OCI-LY1 (cell line): Measurements from ENCODE around the gene PTTG1.

ENCODE experiments used
- H2AFZ ChIP-seq: fragments of 200-600 bp; sonication (generic), shearing (Covaris generic); 2 replicates; pipeline ENCODE4 v1.6.0; 2014; ENCODE audit warnings: antibody characterized with exemption, mild to moderate bottlenecking, low read length
- H3F3A ChIP-seq: fragments of 200-600 bp; sonication (generic), shearing (Covaris generic); 2 replicates; pipeline ENCODE4 v1.6.0; 2014; ENCODE audit warnings: mild to moderate bottlenecking, antibody characterized with exemption, low read length, moderate library complexity; ENCODE audit not compliant: insufficient read depth
- H3K27ac ChIP-seq: fragments of 200-600 bp; sonication (generic); 2 replicates; pipeline ENCODE4 v1.5.1; 2014; ENCODE audit warnings: low read length, mixed run types, mild to moderate bottlenecking, low read depth; ENCODE audit not compliant: poor library complexity, severe bottlenecking
- H3K27me3 ChIP-seq: fragments of 200-600 bp; sonication (generic); 2 replicates; pipeline ENCODE4 v1.6.0; 2014; ENCODE audit warnings: antibody characterized with exemption, mild to moderate bottlenecking, low read length, moderate library complexity; ENCODE audit not compliant: insufficient read depth
- H3K36me3 ChIP-seq: fragments of 200-600 bp; sonication (generic); 2 replicates; pipeline ENCODE4 v1.6.1; 2014; ENCODE audit warnings: mild to moderate bottlenecking, antibody characterized with exemption, low read length, moderate library complexity, mixed read lengths; ENCODE audit not compliant: insufficient read depth
- H3K4me1 ChIP-seq: fragments of 200-600 bp; sonication (generic); 2 replicates; pipeline ENCODE4 v1.5.1; 2014; ENCODE audit warnings: mild to moderate bottlenecking, low read length, moderate library complexity; ENCODE audit not compliant: insufficient read depth, severe bottlenecking
- H3K4me2 ChIP-seq: fragments of 200-600 bp; sonication (generic), shearing (Covaris generic); 2 replicates; pipeline ENCODE4 v1.6.1; 2014; ENCODE audit warnings: low read length
- H3K4me3 ChIP-seq: fragments of 200-600 bp; sonication (generic); 2 replicates; pipeline ENCODE4 v1.5.1; 2014; ENCODE audit warnings: low read length, low read depth, mild to moderate bottlenecking, mixed read lengths; ENCODE audit not compliant: poor library complexity, severe bottlenecking
- H3K79me2 ChIP-seq: fragments of 200-600 bp; shearing (Covaris generic); 2 replicates; pipeline ENCODE4 v1.6.1; 2016; ENCODE audit warnings: mixed run types, low read length, mixed read lengths; ENCODE audit not compliant: insufficient read depth
- H3K9ac ChIP-seq: fragments of 200-600 bp; sonication (generic), shearing (Covaris generic); 2 replicates; pipeline ENCODE4 v1.6.1; 2014; ENCODE audit warnings: mild to moderate bottlenecking, low read length, mixed read lengths
- H3K9me2 ChIP-seq: fragments of 200-600 bp; sonication (generic), shearing (Covaris generic); 2 replicates; pipeline ENCODE4 v1.6.1; 2014; ENCODE audit warnings: low read depth, mild to moderate bottlenecking, low read length, mixed read lengths
- H3K9me3 ChIP-seq: fragments of 200-600 bp; shearing (Covaris generic); 2 replicates; pipeline ENCODE4 v1.6.1; 2014; ENCODE audit warnings: low read length, mixed read lengths
- H4K20me1 ChIP-seq: fragments of 200-600 bp; sonication (generic), shearing (Covaris generic); 2 replicates; pipeline ENCODE4 v1.6.0; 2016; ENCODE audit warnings: mild to moderate bottlenecking, low read length; ENCODE audit not compliant: insufficient read depth
- EZH2 ChIP-seq: fragments of 200-600 bp; sonication (generic), shearing (Covaris generic); IDR thresholded peaks from 2 replicates; pipeline ENCODE4 v1.8.0; 2017; ENCODE audit warnings: borderline replicate concordance, mixed run types, mild to moderate bottlenecking, antibody characterized with exemption, low read length, moderate library complexity, mixed read lengths
- TF ChIP-seq, protein P1 (sequence below): fragments of 200-600 bp; sonication (generic), shearing (Covaris generic); IDR thresholded peaks from 2 replicates; pipeline ENCODE4 v1.5.1; 2017; ENCODE audit warnings: mild to moderate bottlenecking, antibody characterized with exemption, low read length, moderate library complexity, mixed read lengths

The PTTG1 gene

DNA sequence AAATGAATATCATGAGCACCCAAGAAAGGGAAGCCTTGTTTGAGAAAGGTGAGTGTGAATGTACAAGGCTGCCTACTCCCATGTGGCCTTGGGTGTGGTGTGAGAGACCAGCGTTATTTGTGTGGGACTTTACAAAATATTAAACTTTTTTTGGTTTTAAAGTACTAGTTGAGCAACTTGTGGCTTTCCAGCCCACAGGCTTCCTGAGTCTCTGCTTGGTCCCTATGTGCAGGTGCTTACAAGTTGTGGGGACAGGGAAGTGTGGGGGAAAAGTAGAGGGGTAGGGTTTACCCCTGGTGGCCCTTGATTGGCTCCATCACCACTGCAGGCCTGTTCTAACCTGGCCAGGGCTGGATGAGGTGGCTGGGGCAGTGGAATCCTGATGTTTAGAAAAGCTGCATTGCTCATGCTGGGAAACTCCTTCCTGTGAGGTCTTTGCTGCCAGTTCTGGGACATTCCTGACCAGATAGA, 19.7 kb downstream of the PTTG1 start:
- Histone ChIP-seq H3K4me1 (peaks cover 13% of the 10 kb centered on the region), H3K27ac (no peak overlapping the region), H3K4me2 (no peak overlapping the region)

DNA sequence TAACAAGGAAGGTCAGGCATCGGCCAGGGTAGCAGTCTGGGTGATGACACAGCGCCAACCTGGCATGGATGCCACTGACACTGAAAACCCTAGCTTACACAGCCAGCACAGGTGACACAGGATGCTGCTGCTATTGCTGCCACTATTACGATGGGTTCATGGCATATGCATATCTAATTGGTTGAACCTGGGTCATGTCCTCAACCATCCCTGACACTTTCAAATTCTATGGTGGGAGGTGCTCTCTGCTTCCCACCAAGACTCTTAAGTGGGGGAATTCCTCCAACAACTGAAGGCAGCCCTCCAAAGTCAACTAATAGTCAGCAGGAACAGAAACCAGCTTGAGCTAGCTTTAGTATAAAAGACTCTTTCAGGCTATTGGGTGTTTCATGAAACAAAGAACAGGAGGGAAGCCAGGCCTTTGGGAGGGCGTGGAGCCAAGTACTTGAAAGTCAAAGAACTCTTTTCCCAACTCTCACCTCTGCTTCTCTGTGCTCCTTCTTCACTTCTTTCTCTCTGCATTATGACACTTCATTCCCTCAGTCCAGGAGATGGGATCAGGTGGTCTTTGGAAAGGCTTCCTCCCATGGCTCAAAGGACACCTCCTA, 21.3 kb downstream of the PTTG1 start:
- TF ChIP-seq, protein P1, sequence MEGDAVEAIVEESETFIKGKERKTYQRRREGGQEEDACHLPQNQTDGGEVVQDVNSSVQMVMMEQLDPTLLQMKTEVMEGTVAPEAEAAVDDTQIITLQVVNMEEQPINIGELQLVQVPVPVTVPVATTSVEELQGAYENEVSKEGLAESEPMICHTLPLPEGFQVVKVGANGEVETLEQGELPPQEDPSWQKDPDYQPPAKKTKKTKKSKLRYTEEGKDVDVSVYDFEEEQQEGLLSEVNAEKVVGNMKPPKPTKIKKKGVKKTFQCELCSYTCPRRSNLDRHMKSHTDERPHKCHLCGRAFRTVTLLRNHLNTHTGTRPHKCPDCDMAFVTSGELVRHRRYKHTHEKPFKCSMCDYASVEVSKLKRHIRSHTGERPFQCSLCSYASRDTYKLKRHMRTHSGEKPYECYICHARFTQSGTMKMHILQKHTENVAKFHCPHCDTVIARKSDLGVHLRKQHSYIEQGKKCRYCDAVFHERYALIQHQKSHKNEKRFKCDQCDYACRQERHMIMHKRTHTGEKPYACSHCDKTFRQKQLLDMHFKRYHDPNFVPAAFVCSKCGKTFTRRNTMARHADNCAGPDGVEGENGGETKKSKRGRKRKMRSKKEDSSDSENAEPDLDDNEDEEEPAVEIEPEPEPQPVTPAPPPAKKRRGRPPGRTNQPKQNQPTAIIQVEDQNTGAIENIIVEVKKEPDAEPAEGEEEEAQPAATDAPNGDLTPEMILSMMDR: no peak
- no peak for TF ChIP-seq EZH2
- Histone ChIP-seq H3K27ac (no peak overlapping the region), H3F3A (no peaks in the 10 kb centered on the region), H3K4me2 (no peak overlapping the region), H3K4me3 (no peak overlapping the region), H3K9me2 (no peaks in the 10 kb centered on the region), H2AFZ (no peak overlapping the region), H3K9me3 (peaks cover 4% of the 10 kb centered on the region; the same call in 1 of the 2 replicates), H3K79me2 (no peaks in the 10 kb centered on the region), H3K36me3 (no peaks in the 10 kb centered on the region; the same call in 1 of the 2 replicates), H3K4me1 (peaks cover 13% of the 10 kb centered on the region), H4K20me1 (no peaks in the 10 kb centered on the region), H3K9ac (no peak overlapping the region), H3K27me3 (no peaks in the 10 kb centered on the region)

More for the DNA sequence above, 19.7 kb downstream of the PTTG1 start:
- H3K9me3 ChIP-seq: no peaks in the 10 kb centered on the region
- no peak overlapping the region for H3K4me3 ChIP-seq
- no peaks in the 10 kb centered on the region for H4K20me1 ChIP-seq
- H3K27me3 ChIP-seq: no peaks in the 10 kb centered on the region
- H3K9ac ChIP-seq: no peak overlapping the region
- no peaks in the 10 kb centered on the region for H3K79me2 ChIP-seq
- no peaks in the 10 kb centered on the region for H3K36me3 ChIP-seq
- H3F3A ChIP-seq: no peaks in the 10 kb centered on the region
- TF ChIP-seq EZH2: no peak
- H2AFZ ChIP-seq: no peak overlapping the region
- H3K9me2 ChIP-seq: no peaks in the 10 kb centered on the region

DNA sequence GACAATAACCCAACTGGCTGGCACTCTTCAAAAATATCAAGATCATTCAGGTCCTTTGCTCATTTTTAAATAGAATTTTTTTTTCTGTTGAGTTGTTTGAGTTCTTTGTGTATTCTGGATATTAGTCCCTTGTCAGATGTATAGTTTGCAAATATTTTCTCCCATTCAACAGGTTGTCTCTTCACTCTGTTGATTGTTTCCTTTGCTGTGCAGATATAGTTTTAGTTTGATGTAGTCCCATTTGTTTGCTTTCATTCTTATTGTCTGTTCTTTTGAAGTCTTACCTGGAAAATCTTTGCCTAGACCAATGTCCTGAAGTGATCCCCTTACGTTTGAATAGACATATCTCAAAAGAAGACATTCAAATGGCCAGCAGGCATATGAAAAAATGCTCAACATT, 22.8 kb downstream of the PTTG1 start:
- no peaks in the 10 kb centered on the region; the same call in 1 of the 2 replicates for H3K27me3 ChIP-seq

More for the DNA sequence above, 22.8 kb downstream of the PTTG1 start:
- Histone ChIP-seq H3K79me2 (no peaks in the 10 kb centered on the region), H3F3A (no peaks in the 10 kb centered on the region), H3K9me3 (peaks cover 5% of the 10 kb centered on the region; the same call in 1 of the 2 replicates), H3K4me1 (peaks cover 4% of the 10 kb centered on the region), H3K9ac (no peak overlapping the region), H3K9me2 (no peaks in the 10 kb centered on the region), H4K20me1 (no peaks in the 10 kb centered on the region), H3K4me2 (no peak overlapping the region), H2AFZ (no peak overlapping the region), H3K27ac (no peak overlapping the region), H3K36me3 (no peaks in the 10 kb centered on the region; the same call in 1 of the 2 replicates), H3K4me3 (no peak overlapping the region)
- TF ChIP-seq, protein P1: no peak
